OCI-LY7 (cell line): ENCODE data around the gene ZNF655.

Experiments used
- CTCF ChIP-seq: fragments of 200-600 bp; sonication (generic); conservative IDR thresholded peaks from 2 replicates; pipeline ENCODE4 v1.5.1; 2014; ENCODE audit warnings: mild to moderate bottlenecking, antibody characterized with exemption, low read length, moderate library complexity, mixed read lengths
- EZH2phosphoT487 ChIP-seq: fragments of 200-600 bp; sonication (generic); IDR thresholded peaks from 2 replicates; pipeline ENCODE4 v1.6.1; 2018; ENCODE audit warnings: low read depth, borderline replicate concordance, mild to moderate bottlenecking, mixed run types, antibody characterized with exemption, low read length, moderate library complexity, mixed read lengths

- no peak for TF ChIP-seq CTCF
- TF ChIP-seq EZH2phosphoT487: no peak
These were observed 27.1 kb upstream of the ZNF655 start for GRCh38 chr7:99531354-99531765.
